ENCODE measurements around the gene CLSTN2.

- TF ChIP-seq CTCF (conservative IDR thresholded peaks at IDR 0.05 in 1 of 2, IDR thresholded peaks at IDR 0.05 in 1 of 2; ENCODE audit: extremely low read depth in 1 of 2, insufficient read depth in 1 of 2, low read depth in 1 of 2, low read length in 2 of 2) = no peak
- TF ChIP-seq EZH2 (IDR thresholded peaks at IDR 0.05; ENCODE audit: borderline replicate concordance, low read length) = no peak
Observed at GRCh38 chr3:140204271-140204984, 269.4 kb downstream of the CLSTN2 start.
